WTC11 (cell line): ENCODE data around the gene PRKAR1B. TPM values are rescaled to one million over a fixed set of nuclear protein-coding genes. Genes with fewer than 3 reads are reported as not detected.

ENCODE experiments used
- ATAC-seq: fragments of 200-7000 bp; cut with Tn5 transposase; 2 replicates; pipeline ENCODE4 v1.10.0; 2021; ENCODE audit warnings: mild to moderate bottlenecking, moderate library complexity
- CTCF ChIA-PET: fragments of 300-600 bp; sonication (Branson Sonifier 250); formaldehyde crosslinking; loops from one replicate; lab custom pipeline; 2021; ENCODE audit warnings: antibody characterized with exemption; lab: Charles Lee
- POLR2A ChIA-PET: fragments of 350-600 bp; sonication (Branson Sonifier 250); formaldehyde crosslinking; loops from one replicate; lab custom pipeline; 2021; ENCODE audit warnings: antibody characterized with exemption; lab: Charles Lee
- DNase-seq: peaks from one replicate; pipeline ENCODE4 v3.0.0; 2021; ENCODE audit warnings: low spot score
- H3K27ac Mint-ChIP-seq: 2 replicates; pipeline ENCODE4 v1.8.0; 2021; ENCODE audit warnings: mixed read lengths
- H3K27me3 Mint-ChIP-seq: 2 replicates; pipeline ENCODE4 v1.8.0; 2021; ENCODE audit warnings: low read depth, mild to moderate bottlenecking, moderate library complexity, mixed read lengths
- H3K36me3 Mint-ChIP-seq: 2 replicates; pipeline ENCODE4 v1.8.0; 2021; ENCODE audit warnings: mixed read lengths
- H3K4me1 Mint-ChIP-seq: 2 replicates; pipeline ENCODE4 v1.8.0; 2022; ENCODE audit warnings: mixed read lengths
- H3K4me3 Mint-ChIP-seq: 2 replicates; pipeline ENCODE4 v1.8.0; 2021; ENCODE audit warnings: mild to moderate bottlenecking, moderate library complexity, mixed read lengths
- H3K9me3 Mint-ChIP-seq: 2 replicates; pipeline ENCODE4 v1.8.0; 2021; ENCODE audit warnings: mixed read lengths
- CREB1 ChIP-seq: sonication (generic); formaldehyde crosslinking; IDR thresholded peaks from 2 replicates; pipeline ENCODE4 v1.8.0; 2023; ENCODE audit warnings: mild to moderate bottlenecking, missing genetic modification reagents
- FOXP1 ChIP-seq: sonication (generic); formaldehyde crosslinking; IDR thresholded peaks from 2 replicates; pipeline ENCODE4 v1.8.0; 2022; ENCODE audit warnings: missing genetic modification reagents, mild to moderate bottlenecking, moderate library complexity, borderline replicate concordance
- IRF2 ChIP-seq: sonication (generic); formaldehyde crosslinking; IDR thresholded peaks from 2 replicates; pipeline ENCODE4 v1.8.0; 2022; ENCODE audit warnings: low read depth, missing genetic modification reagents, borderline replicate concordance
- MYBL2 ChIP-seq: sonication (generic); formaldehyde crosslinking; IDR thresholded peaks from 2 replicates; pipeline ENCODE4 v1.8.1; 2023; ENCODE audit warnings: mild to moderate bottlenecking, moderate library complexity, missing genetic modification reagents
- NFATC4 ChIP-seq: fragments of 250-450 bp; sonication (Bioruptor Pico); IDR thresholded peaks from 2 replicates; pipeline ENCODE4 v1.9.0; 2021; ENCODE audit warnings: mild to moderate bottlenecking
- NR2C2 ChIP-seq: sonication (generic); formaldehyde crosslinking; IDR thresholded peaks from 2 replicates; pipeline ENCODE4 v1.8.0; 2022; ENCODE audit warnings: mild to moderate bottlenecking, missing genetic modification reagents
- OVOL2 ChIP-seq: fragments of 250-450 bp; sonication (Bioruptor Pico); IDR thresholded peaks from 2 replicates; pipeline ENCODE4 v1.9.0; 2021; ENCODE audit warnings: mild to moderate bottlenecking, borderline replicate concordance
- TEAD1 ChIP-seq: sonication (generic); formaldehyde crosslinking; IDR thresholded peaks from 2 replicates; pipeline ENCODE4 v1.8.0; 2022; ENCODE audit warnings: mild to moderate bottlenecking, missing genetic modification reagents
- ZBTB21 ChIP-seq: sonication (generic); formaldehyde crosslinking; IDR thresholded peaks from 2 replicates; pipeline ENCODE4 v1.8.1; 2023; ENCODE audit warnings: mild to moderate bottlenecking, missing genetic modification reagents, borderline replicate concordance
- ZNF317 ChIP-seq: sonication (generic); formaldehyde crosslinking; IDR thresholded peaks from 2 replicates; pipeline ENCODE4 v1.8.1; 2023; ENCODE audit warnings: low read depth, mild to moderate bottlenecking, moderate library complexity, missing genetic modification reagents, borderline replicate concordance
- ZNF396 ChIP-seq: fragments of 250-450 bp; sonication (Bioruptor Pico); IDR thresholded peaks from 2 replicates; pipeline ENCODE4 v1.8.0; 2021; ENCODE audit warnings: mild to moderate bottlenecking, moderate library complexity, borderline replicate concordance
- total RNA-seq: library from RNA; stranded (reverse); gene quantifications from 3 replicates; pipeline ENCODE4 v1.2.3, GENCODE V29; 2021
- TF ChIP-seq, protein P1 (sequence below): sonication (generic); formaldehyde crosslinking; IDR thresholded peaks from 2 replicates; pipeline ENCODE4 v1.8.0; 2022; ENCODE audit warnings: missing genetic modification reagents
- TF ChIP-seq, protein P2 (sequence below): fragments of 250-450 bp; sonication (Bioruptor Pico); IDR thresholded peaks from 2 replicates; pipeline ENCODE4 v1.8.0; 2021; ENCODE audit warnings: mild to moderate bottlenecking
- TF ChIP-seq, protein P3 (sequence below): sonication (generic); formaldehyde crosslinking; IDR thresholded peaks from 2 replicates; pipeline ENCODE4 v1.8.0; 2022; ENCODE audit warnings: mild to moderate bottlenecking, missing genetic modification reagents
- TF ChIP-seq, protein P4 (sequence below): sonication (generic); formaldehyde crosslinking; IDR thresholded peaks from 2 replicates; pipeline ENCODE4 v1.8.0; 2022; ENCODE audit warnings: mild to moderate bottlenecking, missing genetic modification reagents
- TF ChIP-seq, protein P5 (sequence below): sonication (generic); formaldehyde crosslinking; IDR thresholded peaks from 2 replicates; pipeline ENCODE4 v1.8.1; 2022; ENCODE audit warnings: mild to moderate bottlenecking, moderate library complexity, missing genetic modification reagents

Gene PRKAR1B
- total RNA-seq, 1 experiment from 2014 or later: 43.6 TPM

DNA sequence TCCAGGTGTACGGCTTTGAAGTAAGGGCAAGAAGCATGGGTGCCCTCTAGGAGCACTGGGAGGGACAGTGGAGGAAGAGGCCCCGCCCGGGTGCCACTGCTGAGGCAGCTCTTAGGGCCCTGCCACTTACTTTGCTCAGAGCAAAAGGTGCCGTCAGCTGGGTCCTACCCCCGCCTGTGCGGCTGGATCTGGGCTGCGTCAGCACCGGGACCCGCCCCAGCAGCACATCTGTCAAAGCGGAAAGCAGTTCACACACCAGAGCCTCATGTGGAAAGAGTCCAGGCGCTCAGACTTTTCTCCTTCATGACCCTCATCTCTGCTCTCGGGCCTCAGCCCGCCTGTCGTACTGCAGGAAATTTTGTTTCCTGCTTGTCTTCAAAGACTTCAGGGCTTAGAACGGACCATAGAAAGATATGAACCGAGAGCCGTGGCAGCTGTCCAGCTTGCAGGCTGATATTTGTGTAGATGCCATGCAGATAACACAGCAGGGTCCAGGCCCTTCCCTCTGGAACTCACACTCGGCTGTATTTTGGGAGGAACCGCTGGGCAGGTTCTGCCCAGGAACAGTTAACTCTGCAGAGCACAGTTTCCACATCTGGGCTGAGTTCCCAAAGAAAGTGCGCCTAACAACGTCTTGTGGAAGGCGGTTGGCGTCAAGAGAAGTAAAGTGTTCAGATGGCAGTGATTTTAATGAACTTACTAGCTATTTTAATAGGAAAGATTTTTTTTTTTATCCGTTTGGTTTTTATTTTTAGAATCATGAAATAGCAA, 44.3 kb upstream of the PRKAR1B start (continued):
- TF ChIP-seq MYBL2 (CRISPR knock-in tag) (no peak), CREB1 (no peak), OVOL2 (CRISPR knock-in tag) (no peak), ZNF317 (CRISPR knock-in tag) (no peak), TEAD1 (CRISPR knock-in tag) (no peak)
- TF ChIP-seq, protein P1, sequence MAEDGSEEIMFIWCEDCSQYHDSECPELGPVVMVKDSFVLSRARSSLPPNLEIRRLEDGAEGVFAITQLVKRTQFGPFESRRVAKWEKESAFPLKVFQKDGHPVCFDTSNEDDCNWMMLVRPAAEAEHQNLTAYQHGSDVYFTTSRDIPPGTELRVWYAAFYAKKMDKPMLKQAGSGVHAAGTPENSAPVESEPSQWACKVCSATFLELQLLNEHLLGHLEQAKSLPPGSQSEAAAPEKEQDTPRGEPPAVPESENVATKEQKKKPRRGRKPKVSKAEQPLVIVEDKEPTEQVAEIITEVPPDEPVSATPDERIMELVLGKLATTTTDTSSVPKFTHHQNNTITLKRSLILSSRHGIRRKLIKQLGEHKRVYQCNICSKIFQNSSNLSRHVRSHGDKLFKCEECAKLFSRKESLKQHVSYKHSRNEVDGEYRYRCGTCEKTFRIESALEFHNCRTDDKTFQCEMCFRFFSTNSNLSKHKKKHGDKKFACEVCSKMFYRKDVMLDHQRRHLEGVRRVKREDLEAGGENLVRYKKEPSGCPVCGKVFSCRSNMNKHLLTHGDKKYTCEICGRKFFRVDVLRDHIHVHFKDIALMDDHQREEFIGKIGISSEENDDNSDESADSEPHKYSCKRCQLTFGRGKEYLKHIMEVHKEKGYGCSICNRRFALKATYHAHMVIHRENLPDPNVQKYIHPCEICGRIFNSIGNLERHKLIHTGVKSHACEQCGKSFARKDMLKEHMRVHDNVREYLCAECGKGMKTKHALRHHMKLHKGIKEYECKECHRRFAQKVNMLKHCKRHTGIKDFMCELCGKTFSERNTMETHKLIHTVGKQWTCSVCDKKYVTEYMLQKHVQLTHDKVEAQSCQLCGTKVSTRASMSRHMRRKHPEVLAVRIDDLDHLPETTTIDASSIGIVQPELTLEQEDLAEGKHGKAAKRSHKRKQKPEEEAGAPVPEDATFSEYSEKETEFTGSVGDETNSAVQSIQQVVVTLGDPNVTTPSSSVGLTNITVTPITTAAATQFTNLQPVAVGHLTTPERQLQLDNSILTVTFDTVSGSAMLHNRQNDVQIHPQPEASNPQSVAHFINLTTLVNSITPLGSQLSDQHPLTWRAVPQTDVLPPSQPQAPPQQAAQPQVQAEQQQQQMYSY (CRISPR knock-in tag): no peak
- TF ChIP-seq, protein P2, sequence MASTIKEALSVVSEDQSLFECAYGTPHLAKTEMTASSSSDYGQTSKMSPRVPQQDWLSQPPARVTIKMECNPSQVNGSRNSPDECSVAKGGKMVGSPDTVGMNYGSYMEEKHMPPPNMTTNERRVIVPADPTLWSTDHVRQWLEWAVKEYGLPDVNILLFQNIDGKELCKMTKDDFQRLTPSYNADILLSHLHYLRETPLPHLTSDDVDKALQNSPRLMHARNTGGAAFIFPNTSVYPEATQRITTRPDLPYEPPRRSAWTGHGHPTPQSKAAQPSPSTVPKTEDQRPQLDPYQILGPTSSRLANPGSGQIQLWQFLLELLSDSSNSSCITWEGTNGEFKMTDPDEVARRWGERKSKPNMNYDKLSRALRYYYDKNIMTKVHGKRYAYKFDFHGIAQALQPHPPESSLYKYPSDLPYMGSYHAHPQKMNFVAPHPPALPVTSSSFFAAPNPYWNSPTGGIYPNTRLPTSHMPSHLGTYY: no peak

DNA sequence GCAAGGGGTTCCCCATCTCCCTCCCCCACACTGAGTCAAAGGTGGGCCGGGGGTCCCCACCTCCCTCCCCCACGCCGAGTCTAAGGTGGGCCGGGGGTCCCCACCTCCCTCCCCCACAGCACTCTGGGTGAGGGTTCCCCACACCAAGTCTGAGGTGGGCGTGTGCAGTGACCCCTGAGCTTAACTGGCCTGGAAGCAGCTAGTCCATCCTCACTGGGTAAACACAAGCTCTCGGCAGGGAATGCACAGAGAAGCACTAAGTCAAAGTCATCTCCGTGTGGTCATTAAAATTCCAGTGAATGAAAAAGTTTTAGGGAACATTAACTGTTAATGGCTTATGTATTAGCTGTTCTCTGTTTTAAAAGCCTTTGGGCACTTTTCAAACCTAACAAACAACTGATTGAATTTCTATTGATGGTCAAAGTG, 43.7 kb upstream of the PRKAR1B start:
- TF ChIP-seq ZBTB21 (CRISPR knock-in tag) (no peak), NR2C2 (CRISPR knock-in tag) (no peak), ZNF396 (CRISPR knock-in tag) (no peak), NFATC4 (no peak), ZNF317 (CRISPR knock-in tag) (no peak), FOXP1 (CRISPR knock-in tag) (no peak), IRF2 (no peak)
- TF ChIP-seq, protein P3, sequence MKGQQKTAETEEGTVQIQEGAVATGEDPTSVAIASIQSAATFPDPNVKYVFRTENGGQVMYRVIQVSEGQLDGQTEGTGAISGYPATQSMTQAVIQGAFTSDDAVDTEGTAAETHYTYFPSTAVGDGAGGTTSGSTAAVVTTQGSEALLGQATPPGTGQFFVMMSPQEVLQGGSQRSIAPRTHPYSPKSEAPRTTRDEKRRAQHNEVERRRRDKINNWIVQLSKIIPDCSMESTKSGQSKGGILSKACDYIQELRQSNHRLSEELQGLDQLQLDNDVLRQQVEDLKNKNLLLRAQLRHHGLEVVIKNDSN: no peak
- TF ChIP-seq, protein P4, sequence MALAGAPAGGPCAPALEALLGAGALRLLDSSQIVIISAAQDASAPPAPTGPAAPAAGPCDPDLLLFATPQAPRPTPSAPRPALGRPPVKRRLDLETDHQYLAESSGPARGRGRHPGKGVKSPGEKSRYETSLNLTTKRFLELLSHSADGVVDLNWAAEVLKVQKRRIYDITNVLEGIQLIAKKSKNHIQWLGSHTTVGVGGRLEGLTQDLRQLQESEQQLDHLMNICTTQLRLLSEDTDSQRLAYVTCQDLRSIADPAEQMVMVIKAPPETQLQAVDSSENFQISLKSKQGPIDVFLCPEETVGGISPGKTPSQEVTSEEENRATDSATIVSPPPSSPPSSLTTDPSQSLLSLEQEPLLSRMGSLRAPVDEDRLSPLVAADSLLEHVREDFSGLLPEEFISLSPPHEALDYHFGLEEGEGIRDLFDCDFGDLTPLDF: no peak
- TF ChIP-seq, protein P5, sequence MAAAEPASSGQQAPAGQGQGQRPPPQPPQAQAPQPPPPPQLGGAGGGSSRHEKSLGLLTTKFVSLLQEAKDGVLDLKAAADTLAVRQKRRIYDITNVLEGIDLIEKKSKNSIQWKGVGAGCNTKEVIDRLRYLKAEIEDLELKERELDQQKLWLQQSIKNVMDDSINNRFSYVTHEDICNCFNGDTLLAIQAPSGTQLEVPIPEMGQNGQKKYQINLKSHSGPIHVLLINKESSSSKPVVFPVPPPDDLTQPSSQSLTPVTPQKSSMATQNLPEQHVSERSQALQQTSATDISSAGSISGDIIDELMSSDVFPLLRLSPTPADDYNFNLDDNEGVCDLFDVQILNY (CRISPR knock-in tag): no peak
- ChIA-PET POLR2A (no interaction called here), CTCF (interaction anchor here (0.6 to 2.0 kb wide), 2 partner anchors 16 to 449 kb away, joined by 3 to 4 read pairs; no protein-coding TSS in a partner anchor)
- no peak overlapping the region for H3K4me3 Mint-ChIP-seq
- H3K36me3 Mint-ChIP-seq: peaks cover 22% of the 10 kb centered on the region
- DNase-seq (no peak), ATAC-seq (no peak)
- H3K9me3 Mint-ChIP-seq: no peaks in the 10 kb centered on the region
- H3K27me3 Mint-ChIP-seq: no peaks in the 10 kb centered on the region
- H3K27ac Mint-ChIP-seq: no peak overlapping the region
- no peaks in the 10 kb centered on the region for H3K4me1 Mint-ChIP-seq
